ENCODE results near the gene GPR4. TPM values are rescaled to one million over a fixed set of nuclear protein-coding genes. Genes with fewer than 3 reads are reported as not detected.

GPR4 gene
- total and polyA plus RNA-seq, 2 of the 8 experiments (the other 6 are each of a cell fraction or from before 2014, with no cell fraction given) = 0.19 to 0.39 TPM

GRCh38 chr19:45560686-45561085, 41.3 kb downstream of the GPR4 start:
- no peaks in the 10 kb centered on the region for H3K36me3 ChIP-seq (ENCODE audit: control insufficient read depth in 2 of 4, insufficient read depth in 4 of 4, low read length in 3 of 4)
- H2BK15ac ChIP-seq (ENCODE audit: low read length) = 0 out of 2 replicates have a peak overlapping the region, but pooled peaks have one; percentile 18
- H3K4me2 ChIP-seq (ENCODE audit: insufficient read depth in 1 of 2, low read depth in 2 of 2, low read length in 2 of 2) = no peak overlapping the region
- H3K18ac ChIP-seq (ENCODE audit: extremely low read depth, low read length) = no peak overlapping the region
- WGBS, 2 experiments (ENCODE audit: extremely low coverage in 1 of 2, insufficient coverage in 1 of 2, insufficient read length in 1 of 2, insufficient replicate concordance in 2 of 2, low coverage in 1 of 2, low lambda C conversion rate in 2 of 2, missing lambda C conversion rate in 1 of 2) = 94% methylated on average over 11 of the region's 11 CpGs; no CpG with 5 or more reads in 1 of the 2 experiments
- H3K79me1 ChIP-seq (ENCODE audit: low read depth, low read length) = no peaks in the 10 kb centered on the region; the same call in 1 of the 2 replicates
- peaks cover 0 to 3% of the 10 kb centered on the region in 2 experiments for H4K20me1 ChIP-seq (replicated peaks in 1 of 2; ENCODE audit: control insufficient read depth in 1 of 2, insufficient read depth in 2 of 2, low read length in 2 of 2)
- H2BK120ac ChIP-seq (replicated peaks; ENCODE audit: low read depth, low read length) = no peak overlapping the region
- H2AK5ac ChIP-seq (ENCODE audit: low read depth, low read length) = no peak overlapping the region
- H4K8ac ChIP-seq (ENCODE audit: extremely low read depth, insufficient read depth, low read length) = no peak overlapping the region
- no peak overlapping the region for H2BK12ac ChIP-seq (ENCODE audit: low read depth, low read length)
- no peaks in the 10 kb centered on the region for H3K27me3 ChIP-seq (replicated peaks in 1 of 4; ENCODE audit: control insufficient read depth in 3 of 4, extremely low read depth in 1 of 4, insufficient read depth in 3 of 4, low read length in 3 of 4)
- H3K23ac ChIP-seq (ENCODE audit: insufficient read length) = no peak overlapping the region
- no peak overlapping the region for H3K4me3 ChIP-seq (ENCODE audit: extremely low read depth in 1 of 4, insufficient read depth in 2 of 4, low read depth in 3 of 4, low read length in 4 of 4)
- no peak overlapping the region for H3K9ac ChIP-seq (replicated peaks in 1 of 4; ENCODE audit: extremely low read depth in 1 of 4, low read depth in 3 of 4, low read length in 3 of 4)
- no peak overlapping the region for H2BK5ac ChIP-seq (ENCODE audit: low read depth, low read length)
- H2BK20ac ChIP-seq (ENCODE audit: low read length) = no peak overlapping the region
- DNase-seq (ENCODE audit: low read depth in 1 of 2, low spot score in 2 of 2) (no peak), FAIRE-seq (no peak)
- H3K56ac ChIP-seq (replicated peaks; ENCODE audit: insufficient read length, low read depth, low read length) = no peak overlapping the region
- H4K91ac ChIP-seq (replicated peaks; ENCODE audit: insufficient read length, low read length) = no peak overlapping the region
- peaks cover 4 to 5% (median 4%) of the 10 kb centered on the region in 4 experiments for H3K4me1 ChIP-seq (replicated peaks in 1 of 4; ENCODE audit: control insufficient read depth in 3 of 4, insufficient read depth in 4 of 4, low read length in 3 of 4)
- no peak overlapping the region for H3K27ac ChIP-seq (ENCODE audit: low read depth, low read length)
- H3K23me2 ChIP-seq (ENCODE audit: low read depth, low read length) = no peaks in the 10 kb centered on the region
- H3K9me3 ChIP-seq (ENCODE audit: insufficient read depth in 2 of 2, low read depth in 1 of 2, low read length in 1 of 2) = no peaks in the 10 kb centered on the region
- no peaks in the 10 kb centered on the region for H3K79me2 ChIP-seq (ENCODE audit: control insufficient read depth in 1 of 2, insufficient read depth in 2 of 2, low read length in 2 of 2)
- ChIA-PET POLR2A (ENCODE audit: partially characterized antibody) (interaction anchor here (0.6 to 1.3 kb wide), 2 partner anchors 32 to 50 kb away, joined by 3 to 4 read pairs; no protein-coding TSS in a partner anchor), CTCF (ENCODE audit: partially characterized antibody) (interaction anchor here (0.6 to 4.2 kb wide), 9 partner anchors 8 to 81 kb away, joined by 4 to 46 read pairs (median 5); no protein-coding TSS in a partner anchor)
- no peak overlapping the region for H4K5ac ChIP-seq (ENCODE audit: insufficient read length, low read depth, low read length)
- no peak for TF ChIP-seq SIX5 (IDR thresholded peaks at IDR 0.05; ENCODE audit: low read depth, low read length)
- TF ChIP-seq RXRA (IDR thresholded peaks at IDR 0.05; ENCODE audit: insufficient read depth, low read depth, low read length) = no peak
- no peak for TF ChIP-seq CTBP2 (IDR thresholded peaks at IDR 0.05; ENCODE audit: borderline replicate concordance, insufficient read depth, insufficient read length, low read length)
- no peak for TF ChIP-seq E2F6 (IDR thresholded peaks at IDR 0.05)
- TF ChIP-seq BRCA1 (IDR thresholded peaks at IDR 0.05; ENCODE audit: low read depth, low read length) = no peak
- no peak for TF ChIP-seq CHD2 (IDR thresholded peaks at IDR 0.05; ENCODE audit: low read length)
- no peak for TF ChIP-seq MAFK (IDR thresholded peaks at IDR 0.05; ENCODE audit: low read depth, low read length)
- TF ChIP-seq ASH2L (IDR thresholded peaks at IDR 0.05; ENCODE audit: low read length) = no peak
- no peak for TF ChIP-seq EZH2 (IDR thresholded peaks at IDR 0.05; ENCODE audit: low read depth, low read length, severe bottlenecking)
- TF ChIP-seq SP4 (IDR thresholded peaks at IDR 0.05; ENCODE audit: low read length) = no peak
- H3K14ac ChIP-seq (ENCODE audit: insufficient read length) = no peak overlapping the region
- no peak overlapping the region for H2AFZ ChIP-seq (ENCODE audit: low read length)
- H3K4ac ChIP-seq (replicated peaks; ENCODE audit: insufficient read length, low read depth, low read length) = no peak overlapping the region
